Measurements from ENCODE around the gene ADAM22.

The ADAM22 gene

DNA sequence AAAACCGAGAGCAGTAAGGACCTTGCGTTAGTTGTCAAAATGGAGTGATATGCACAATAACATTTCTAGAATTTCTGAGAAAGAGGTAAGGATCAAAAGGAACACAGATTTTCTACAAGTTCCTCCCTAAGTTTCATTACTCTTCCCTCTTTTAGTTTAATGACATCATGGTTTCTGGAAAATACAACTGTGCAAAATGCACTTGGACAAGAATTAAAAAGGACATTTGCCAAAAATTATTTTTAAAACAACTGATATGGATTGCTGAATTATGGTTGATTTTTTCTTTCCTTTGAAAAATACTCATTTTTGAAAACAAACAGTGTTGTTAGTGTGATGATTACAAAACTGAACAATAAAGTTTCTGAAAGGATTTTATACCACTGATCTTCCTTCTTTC, 233.7 kb downstream of the ADAM22 start:
- DNase-seq (ENCODE audit: low read depth) = no peak

DNA sequence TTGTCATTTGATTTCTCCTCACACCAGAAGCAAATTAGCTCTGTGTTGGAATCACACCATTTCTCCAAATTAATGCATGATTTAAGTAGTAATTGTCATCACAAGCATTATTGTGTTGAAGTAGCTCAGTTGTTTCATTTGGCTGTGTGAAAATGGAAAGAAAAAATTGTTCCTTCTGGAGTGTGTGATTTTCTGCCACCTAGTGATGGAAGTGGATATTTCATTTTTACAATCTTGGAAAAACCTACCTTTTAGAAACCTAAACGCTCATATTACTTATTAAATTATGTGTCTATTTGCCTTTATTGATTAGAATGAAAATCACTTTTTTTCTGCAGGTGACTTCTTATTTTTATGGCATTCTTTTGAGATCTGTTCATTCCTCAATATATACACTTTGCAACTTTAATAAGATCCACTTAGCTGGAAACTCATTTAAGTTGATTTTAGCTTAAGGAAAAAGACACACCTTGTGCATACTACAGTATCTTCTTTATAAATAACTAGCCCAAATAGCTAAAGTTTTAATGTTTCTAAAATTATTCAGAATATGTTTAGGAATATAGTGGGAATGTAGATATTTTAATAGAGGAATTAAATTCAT, 235.8 kb downstream of the ADAM22 start:
- DNase-seq (ENCODE audit: low read depth) = no peak

DNA sequence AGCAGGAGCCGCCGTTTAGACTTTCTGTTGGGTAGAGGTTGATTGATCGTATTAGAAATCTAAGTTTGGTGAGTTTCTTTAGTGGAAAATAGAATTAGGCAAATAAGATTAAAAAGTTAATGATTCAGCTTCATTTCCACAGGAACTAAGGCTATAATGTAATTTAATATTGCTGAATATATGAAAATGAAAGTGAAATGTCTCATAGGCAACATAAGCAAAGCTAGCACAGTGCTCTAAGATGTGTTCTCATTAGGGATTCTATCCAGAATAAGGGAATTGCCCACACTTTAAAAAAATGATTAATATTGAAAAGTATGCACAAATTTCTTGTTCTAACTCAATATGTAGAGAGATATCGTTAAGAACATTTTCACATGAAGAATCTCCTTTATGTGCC, 238.8 kb downstream of the ADAM22 start:
- DNase-seq (ENCODE audit: low read depth) = no peak

DNA sequence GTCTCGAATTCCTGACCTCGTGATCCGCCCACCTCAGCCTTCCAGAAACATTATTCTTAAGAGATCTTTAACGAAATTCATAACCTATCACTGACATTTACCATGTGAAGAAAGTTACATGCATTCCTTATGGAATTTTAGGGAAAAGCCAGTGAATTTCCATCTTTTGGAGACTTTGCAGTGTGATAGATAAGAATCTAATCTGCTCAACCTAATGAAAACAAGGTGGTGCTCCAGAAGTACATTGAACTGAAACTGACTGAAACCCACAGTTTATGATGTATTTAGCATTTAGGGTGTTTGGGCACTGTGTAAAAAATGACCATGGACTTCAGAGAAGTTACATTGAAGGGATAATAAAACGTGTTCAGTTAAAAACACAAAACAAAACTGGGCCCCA, 242.1 kb downstream of the ADAM22 start:
- DNase-seq (ENCODE audit: low read depth) = no peak

DNA sequence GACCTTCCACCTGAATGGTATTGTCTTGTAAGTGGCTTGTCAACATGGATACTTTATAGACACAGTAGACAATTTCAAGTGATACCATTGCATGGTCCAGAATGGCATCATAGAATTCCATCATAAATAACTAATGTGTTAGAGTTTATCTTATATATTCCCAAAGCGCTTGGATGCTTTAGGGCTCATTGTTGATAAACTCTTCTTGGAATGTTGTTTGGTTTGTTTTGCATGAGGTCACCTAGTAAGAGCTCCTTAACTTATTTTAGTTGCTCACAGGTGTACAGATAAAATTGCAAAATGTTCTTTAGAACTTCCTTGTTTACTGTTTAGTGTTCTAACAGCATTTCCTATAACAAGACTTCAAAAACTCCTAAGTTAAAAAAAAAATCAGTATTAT, 249.0 kb downstream of the ADAM22 start:
- no peak for DNase-seq (ENCODE audit: low read depth)

DNA sequence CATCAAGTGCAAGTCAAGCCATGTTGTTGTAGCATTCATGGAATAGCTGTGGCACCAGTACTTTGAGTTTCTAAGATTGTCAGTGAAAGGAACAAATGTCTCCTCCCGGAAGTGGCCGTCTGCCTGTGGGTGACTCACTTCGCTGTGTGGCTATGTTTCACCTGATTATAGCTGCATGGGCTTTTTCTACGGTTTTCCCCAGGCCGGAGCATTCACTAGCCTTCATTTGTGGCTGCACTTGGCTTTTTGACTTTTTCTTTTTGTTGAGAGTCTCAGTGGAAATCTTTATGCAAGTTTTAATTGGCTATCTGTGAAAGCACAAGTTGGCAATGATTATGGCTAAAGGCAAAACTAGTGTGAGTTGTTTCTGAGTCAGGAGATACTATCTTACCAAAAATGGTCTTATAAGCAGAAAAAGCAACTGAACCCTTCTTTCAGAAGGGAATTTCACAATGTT, 250.8 kb downstream of the ADAM22 start:
- no peak for DNase-seq (ENCODE audit: low read depth)

DNA sequence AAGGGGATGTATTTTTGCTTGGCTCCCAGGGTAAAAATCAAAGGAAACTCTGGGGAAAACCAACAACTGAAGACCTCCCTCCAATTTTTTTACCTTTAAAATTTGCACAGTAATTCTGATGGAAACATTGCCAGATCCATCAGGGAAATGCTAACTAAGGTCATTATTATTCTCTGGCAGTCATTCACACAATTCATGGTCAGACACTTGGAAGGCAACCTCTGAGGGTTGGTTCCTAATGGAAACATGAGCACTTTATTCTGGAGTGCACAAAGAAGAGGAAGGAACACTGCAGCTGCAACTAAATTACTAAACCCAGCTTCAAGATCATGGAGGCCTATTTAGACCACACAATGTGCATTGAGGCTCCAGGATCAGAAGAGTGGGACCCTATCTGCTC, 251.6 kb downstream of the ADAM22 start:
- no peak for DNase-seq (ENCODE audit: low read depth)

DNA sequence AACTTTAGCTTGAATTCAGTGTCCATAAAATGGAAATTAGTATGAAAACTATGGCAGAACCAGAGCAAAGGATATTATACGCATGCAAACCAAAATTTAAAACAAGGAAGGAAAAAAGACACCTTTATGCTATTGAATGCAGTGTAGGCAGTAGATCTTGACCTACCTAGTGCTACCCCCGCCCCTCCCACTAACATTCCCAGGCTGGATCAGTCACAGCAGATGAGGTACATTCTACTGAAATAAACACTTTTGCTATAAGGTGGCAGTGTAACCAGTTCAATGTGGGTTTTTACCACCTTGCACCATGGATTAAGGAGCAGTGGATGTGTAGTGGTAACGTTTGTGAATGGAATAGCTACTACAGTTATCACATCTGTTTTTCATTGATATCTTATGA, 257.9 kb downstream of the ADAM22 start:
- DNase-seq (ENCODE audit: low read depth) = no peak

DNA sequence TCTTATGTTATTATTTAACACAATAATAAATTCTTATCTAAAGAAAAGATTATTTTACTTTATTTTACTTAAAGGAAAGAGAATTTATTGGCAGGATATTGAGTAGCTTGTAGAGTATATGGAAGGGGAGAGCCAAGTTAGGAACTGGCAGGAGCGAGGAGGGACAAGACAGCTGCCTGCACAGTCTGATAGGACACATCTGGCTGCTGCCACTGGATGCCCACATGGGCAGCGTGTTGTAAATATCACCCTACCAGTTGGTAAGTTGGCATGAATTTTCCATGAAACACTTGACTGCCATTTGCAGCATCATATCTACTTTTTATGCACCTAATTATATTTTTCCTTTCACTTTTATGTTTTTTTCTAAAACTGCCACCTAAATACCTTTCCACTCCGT, 266.2 kb downstream of the ADAM22 start:
- no peak for DNase-seq (ENCODE audit: low read depth)

DNA sequence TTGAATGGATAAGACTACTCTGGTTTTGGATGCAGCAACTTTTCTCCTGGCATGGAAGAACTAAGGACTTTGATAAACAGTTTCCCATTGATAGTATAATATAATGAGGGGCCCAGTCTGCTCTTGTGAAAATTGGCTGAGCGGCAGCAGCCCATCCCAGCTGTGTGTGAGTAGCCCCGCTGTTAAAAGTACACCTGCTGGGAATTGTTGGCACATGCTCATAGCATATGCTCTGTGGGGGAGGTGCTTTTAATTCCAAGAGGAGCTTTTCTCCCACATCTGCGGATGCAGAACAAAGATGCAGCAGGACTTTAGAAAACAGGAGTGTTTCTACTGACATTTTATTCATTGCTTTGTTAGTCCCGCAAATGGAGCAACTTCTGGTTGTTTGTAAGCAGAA, 266.7 kb downstream of the ADAM22 start:
- no peak for DNase-seq (ENCODE audit: low read depth)

DNA sequence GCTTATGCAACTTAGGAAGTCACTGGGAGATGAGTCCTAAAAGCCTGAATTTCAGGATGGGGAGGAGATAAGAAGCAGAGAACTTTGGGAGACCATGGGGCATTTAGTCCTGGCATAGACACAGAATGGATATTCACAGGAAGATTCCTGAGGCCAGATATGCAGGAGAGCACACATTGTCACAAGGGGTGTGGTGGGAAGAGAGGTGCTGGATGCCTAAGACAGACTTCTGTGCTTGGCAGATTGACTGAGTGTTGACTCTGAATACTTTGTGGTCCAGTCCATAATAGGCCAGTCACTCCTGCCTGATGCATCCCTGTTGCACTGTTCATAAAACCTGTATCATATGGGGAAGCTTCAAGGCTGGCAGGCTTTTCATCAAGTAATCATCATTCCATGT, 267.3 kb downstream of the ADAM22 start:
- DNase-seq (ENCODE audit: low read depth) = no peak

DNA sequence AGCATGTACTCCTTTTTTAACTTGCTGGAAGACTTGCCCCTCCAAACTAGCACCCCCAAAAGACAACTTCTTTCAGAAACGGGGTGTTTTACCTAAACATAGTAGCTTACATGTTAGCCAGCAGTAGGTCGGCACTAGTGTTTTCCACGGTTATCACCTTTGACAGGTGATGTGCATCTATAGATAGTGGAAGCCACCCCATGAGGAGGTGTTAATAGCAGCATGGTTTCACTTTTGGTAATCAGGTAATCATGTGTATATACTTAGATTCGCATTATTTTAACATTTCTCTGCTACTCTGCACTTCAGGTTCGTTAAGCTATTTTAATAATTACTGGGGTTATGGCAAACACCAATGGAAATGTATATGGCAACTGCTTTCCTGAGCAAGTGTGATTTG, 268.2 kb downstream of the ADAM22 start:
- no peak for DNase-seq (ENCODE audit: low read depth)

DNA sequence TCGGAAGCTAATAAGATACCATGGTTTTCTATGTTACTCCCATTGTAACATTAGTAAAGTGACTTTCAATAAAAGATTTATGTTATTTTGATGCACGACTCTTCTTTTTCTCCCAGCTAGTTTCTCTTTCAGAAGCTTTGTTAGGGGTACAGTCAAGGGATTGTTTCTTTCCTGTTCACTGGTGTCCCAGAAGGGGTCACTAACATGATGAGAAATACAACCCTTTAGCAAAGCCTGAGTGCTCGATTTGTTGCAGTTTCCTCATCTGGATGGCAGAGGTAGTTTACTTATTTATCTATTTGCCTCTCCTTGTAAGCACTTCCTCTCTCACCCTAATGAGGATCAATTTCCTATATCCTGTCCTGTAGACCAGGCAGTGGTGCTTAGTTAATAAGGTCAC, 268.7 kb downstream of the ADAM22 start:
- DNase-seq (ENCODE audit: low read depth) = no peak

DNA sequence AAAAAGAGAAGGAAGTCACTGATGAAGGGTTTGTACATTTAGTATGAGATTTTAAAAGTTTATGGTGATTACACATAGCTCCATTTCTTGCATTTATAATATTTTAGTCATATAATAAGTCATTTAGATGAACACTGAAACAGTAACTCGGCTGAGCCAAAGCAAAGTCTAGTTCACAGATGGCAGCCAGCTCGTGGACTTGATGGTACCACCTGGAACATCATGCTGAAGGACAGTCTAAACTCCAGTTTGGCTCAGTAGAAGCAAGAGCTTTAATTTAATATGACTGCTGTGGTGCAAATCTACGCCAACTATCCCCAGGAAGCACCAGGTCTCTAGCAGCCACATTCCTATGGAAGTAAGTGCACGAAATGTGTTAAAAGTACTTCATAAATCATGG, 269.4 kb downstream of the ADAM22 start:
- DNase-seq (ENCODE audit: low read depth) = no peak

DNA sequence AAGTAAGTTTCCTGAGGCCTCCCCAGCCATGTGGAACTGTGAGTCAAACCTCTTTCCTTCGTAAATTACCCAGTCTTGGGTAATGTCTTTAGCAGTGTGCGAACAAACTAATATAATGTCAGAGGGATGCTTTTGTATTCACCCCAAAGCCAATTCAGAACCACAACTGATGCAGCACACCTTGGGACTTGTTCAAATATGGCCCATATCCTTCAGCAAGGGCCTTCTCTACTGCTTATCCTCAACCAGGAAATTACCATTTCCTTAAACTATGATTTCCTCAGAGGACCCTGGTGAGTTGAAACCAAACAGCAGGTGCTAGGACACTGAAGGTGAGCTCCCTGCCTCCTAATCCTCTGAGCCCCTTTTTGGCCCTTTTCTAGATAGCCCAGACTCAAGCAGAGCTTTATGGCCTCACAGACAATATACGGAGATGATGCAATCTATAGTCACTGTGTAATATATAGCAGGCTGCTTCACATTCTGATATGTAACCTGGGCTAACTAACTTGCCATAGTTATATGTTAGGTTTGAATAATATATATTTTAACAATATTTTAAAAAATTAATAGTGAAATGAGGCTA, 270.6 kb downstream of the ADAM22 start:
- no peak for DNase-seq (ENCODE audit: low read depth)

DNA sequence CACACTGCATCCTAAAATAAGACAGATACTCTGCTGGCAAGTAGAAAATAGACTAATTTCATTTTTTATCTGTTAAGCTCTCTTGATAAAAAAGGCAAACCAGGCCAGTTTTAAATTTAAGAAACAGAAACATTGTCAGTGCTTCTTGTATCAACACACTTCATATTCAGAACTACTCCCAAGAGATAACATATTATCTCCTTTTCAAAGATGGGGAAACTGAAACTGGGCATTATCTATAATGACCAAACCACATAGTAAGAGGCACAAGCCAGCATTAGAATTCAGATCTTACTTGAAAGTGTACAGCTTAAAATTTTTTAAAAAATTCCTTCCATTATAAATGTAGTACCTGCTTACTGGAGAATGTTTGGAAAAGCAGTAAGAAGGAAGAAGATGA, 271.1 kb downstream of the ADAM22 start:
- DNase-seq (ENCODE audit: low read depth) = no peak

DNA sequence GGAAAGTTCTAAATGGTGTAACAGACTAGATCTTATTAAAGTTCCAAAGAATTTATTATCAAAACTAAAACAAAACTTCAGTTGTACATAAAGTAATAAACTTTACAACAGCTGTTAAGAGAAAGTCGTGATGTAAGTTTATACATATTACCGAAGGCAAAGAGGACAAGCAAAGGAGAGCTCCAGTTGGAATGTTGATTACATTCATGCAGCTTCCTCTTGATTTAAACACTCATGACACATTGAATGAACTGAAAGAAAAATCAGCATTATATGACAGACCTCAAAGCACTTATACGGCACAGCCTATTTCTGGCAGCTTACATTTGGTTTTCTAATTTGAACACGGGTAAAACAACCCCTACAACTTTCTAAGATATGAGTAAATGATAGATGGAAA, 272.2 kb downstream of the ADAM22 start:
- no peak for DNase-seq (ENCODE audit: low read depth)

DNA sequence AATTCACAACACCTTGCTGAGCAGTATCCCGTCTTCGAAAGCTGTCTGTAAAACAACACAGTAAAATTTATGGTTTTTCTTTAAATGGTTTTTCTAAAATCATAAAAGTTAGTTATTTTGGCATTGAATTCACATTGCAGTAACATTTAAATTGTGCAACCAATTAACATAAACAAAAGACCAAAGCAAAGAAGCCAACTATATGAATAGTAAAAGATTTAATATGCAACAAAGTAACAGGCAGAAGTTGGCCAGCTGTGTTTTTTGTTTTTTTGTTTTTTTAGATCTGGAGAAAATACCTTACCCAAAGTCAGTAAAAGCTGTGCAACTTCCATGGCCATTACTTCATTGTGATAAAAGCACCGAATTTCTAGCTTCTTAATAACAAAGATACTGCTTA, 274.5 kb downstream of the ADAM22 start:
- no peak for DNase-seq (ENCODE audit: low read depth)

DNA sequence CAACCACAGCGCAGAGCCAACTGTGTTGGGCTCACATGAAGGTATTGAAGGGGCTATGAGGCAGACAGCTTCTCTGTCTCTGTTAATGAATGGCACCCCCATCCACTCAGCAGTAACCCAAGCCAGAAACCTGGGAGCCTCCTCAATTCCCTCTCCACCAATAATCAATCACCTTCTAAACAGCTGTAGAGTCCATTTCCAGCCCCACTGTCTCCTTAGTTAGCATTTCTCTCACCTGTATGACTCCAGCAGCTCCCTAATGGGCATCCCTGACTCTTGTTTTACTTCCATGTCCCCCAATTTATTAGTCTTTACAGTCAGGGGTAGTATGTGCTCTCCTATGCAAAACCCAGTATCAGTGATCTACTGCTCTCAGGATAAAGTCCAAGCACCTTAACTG, 278.9 kb downstream of the ADAM22 start:
- no peak for DNase-seq (ENCODE audit: low read depth)

DNA sequence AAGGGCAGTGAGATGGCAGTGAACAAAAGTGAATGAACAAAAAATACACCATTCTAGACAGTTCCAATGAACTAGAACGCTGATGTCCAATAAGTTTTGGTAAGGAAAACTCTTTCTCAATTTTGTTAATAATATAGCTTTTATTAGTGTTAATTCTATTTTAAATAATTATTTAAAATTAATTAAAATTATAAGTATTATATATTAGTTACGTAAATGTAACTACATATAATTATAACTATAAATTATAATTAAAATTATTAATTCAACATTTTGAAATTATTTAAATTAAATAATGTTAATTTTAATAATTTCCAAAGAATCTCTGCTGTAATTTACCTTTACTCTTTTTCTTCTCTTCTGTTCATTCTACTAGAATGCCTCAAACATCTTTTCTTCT, 280.4 kb downstream of the ADAM22 start:
- DNase-seq (ENCODE audit: low read depth) = no peak

DNA sequence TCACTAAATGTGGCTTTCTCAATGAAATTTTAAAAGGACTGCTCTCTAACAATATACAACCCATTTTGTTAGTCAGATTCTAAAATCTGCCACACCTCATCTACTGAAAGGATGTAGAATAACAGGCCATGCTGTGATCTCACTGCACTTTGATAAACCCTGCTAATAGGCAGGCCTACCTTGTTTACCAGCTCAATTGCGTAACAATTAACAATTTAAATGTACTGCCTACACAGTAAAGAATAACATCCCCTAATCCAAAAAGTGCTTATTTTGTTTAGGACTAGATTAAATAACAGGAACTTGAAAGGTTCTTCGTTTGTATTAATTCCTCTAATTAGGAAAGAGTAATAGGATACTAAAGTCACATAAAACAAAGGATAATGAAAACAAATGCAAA, 281.2 kb downstream of the ADAM22 start:
- DNase-seq (ENCODE audit: low read depth) = no peak

DNA sequence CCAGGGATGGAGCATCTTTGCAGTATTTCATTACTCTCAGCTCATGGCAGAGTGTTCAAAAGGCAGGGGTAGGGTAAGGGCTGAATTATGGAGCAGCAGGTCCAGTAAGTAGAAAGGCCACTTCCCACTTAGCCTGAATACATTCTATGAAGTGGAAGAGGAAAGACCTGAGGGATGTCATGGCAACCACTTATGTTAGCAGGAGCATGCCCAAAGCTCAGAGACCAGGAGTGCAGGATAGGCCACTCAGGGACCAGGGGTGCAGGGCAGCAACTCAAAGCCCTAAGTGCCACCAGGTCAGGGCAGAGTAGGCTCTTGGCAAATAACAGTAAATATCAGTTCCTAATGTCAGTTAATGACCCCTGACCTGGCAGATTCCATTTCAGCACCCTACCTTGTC, 282.2 kb downstream of the ADAM22 start:
- DNase-seq (ENCODE audit: low read depth) = no peak

DNA sequence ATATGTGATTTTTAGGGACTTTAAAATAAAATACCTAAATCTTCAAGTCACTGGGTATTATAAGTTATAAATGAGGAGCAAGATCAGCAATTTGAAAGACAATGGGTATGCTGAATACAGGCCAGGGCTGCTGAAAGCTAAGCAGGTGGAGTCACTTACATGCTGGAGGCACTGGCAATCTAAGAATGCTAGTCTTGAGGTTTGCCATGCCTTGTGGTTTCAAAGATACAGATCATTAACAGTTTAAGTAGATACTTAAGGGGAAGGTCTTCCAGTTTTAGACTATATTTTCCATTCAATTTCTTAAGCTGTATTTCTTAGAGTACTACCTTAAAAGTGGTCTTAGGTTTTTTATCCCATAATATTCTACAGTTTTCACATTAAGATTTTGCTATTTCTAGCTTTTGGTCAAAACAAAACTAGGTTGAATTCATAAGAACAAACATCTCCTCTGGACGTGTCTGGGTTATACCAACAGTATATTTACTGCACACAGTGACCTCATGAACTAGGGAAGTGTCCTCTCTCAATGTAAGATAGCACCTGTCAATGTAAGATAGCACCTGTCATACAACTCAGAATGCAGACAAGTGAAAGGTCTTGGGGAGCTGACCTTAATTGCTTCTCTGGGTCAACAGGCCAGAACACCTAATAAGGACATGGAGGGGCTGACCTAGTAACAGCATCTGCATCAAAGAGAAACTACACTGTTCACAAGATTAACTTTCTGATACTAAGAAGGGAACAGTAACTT, 283.8 kb downstream of the ADAM22 start:
- no peak for DNase-seq (ENCODE audit: low read depth)

DNA sequence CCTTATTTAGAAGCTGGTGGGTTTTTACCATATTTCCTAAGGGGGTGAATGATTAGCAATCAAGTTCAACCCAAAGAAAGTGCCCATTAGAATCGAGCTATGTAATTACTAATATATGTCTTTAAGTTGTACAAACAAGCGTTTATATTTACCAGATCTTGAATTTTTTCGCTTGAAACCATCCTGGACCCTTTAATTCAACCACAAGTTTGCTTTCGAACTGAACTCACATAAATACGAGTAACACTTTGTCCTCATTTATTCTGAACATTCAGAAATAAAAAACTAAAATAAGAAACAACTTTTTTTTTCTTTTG, 284.3 kb downstream of the ADAM22 start:
- DNase-seq (ENCODE audit: low read depth) = no peak
